H9 (cell line): ENCODE measurements around the gene ZNF248. TPM values are rescaled to one million over a fixed set of nuclear protein-coding genes. Genes with fewer than 3 reads are reported as not detected.

Experiments used
- DNase-seq: peaks from one replicate; pipeline ENCODE4 v3.0.0-alpha.2; 2017
- H2AFZ ChIP-seq: one replicate; pipeline ENCODE4 v1.6.1; 2013; ENCODE audit warnings: mild to moderate bottlenecking, low read length, control low read depth, moderate library complexity
- H2AK5ac ChIP-seq: 2 replicates; pipeline ENCODE4 v1.6.1; 2013; ENCODE audit warnings: low read length, control low read depth, mixed read lengths; ENCODE audit not compliant: insufficient read length
- H2BK120ac ChIP-seq: one replicate; pipeline ENCODE4 v1.6.1; 2013; ENCODE audit warnings: low read depth, mild to moderate bottlenecking, low read length, control low read depth, inconsistent platforms; ENCODE audit not compliant: poor library complexity, severe bottlenecking
- H2BK12ac ChIP-seq: 2 replicates; pipeline ENCODE4 v1.6.1; 2013; ENCODE audit warnings: low read length, control low read depth, mixed read lengths, low read depth; ENCODE audit not compliant: insufficient read length
- H2BK15ac ChIP-seq: 2 replicates; pipeline ENCODE4 v1.6.1; 2013; ENCODE audit warnings: low read depth, low read length, control low read depth
- H2BK20ac ChIP-seq: one replicate; pipeline ENCODE4 v1.6.1; 2013; ENCODE audit warnings: low read depth, mild to moderate bottlenecking, low read length, control low read depth, inconsistent platforms; ENCODE audit not compliant: poor library complexity, severe bottlenecking
- H2BK5ac ChIP-seq: 2 replicates; pipeline ENCODE4 v1.6.1; 2013; ENCODE audit warnings: low read length, control low read depth, mixed read lengths; ENCODE audit not compliant: insufficient read length
- H3K14ac ChIP-seq: 2 replicates; pipeline ENCODE4 v1.6.1; 2013; ENCODE audit warnings: low read length, control low read depth; ENCODE audit not compliant: insufficient read depth
- H3K18ac ChIP-seq: 2 replicates; pipeline ENCODE4 v1.6.1; 2013; ENCODE audit warnings: low read depth, mild to moderate bottlenecking, mixed read lengths, low read length, control low read depth; ENCODE audit not compliant: insufficient read length
- H3K23ac ChIP-seq: 2 replicates; pipeline ENCODE4 v1.6.1; 2013; ENCODE audit warnings: low read length, control low read depth, mixed read lengths, low read depth; ENCODE audit not compliant: insufficient read length
- H3K23me2 ChIP-seq: 2 replicates; pipeline ENCODE4 v1.6.1; 2013; ENCODE audit warnings: low read depth, mild to moderate bottlenecking, mixed read lengths, low read length, control low read depth; ENCODE audit not compliant: insufficient read length, poor library complexity, severe bottlenecking
- H3K27ac ChIP-seq: 2 replicates; pipeline ENCODE4 v1.5.1; 2013; ENCODE audit warnings: low read length, control low read depth, mixed read lengths, low read depth; ENCODE audit not compliant: insufficient read length
- H3K27me3 ChIP-seq: 2 replicates; pipeline ENCODE4 v1.6.1; 2013; ENCODE audit warnings: low read length, control low read depth, inconsistent platforms; ENCODE audit not compliant: insufficient read depth
- H3K4ac ChIP-seq: 2 replicates; pipeline ENCODE4 v1.6.1; 2013; ENCODE audit warnings: low read depth, mild to moderate bottlenecking, control low read depth, inconsistent platforms, low read length, moderate library complexity
- H3K4me1 ChIP-seq: 2 replicates; pipeline ENCODE4 v1.6.1; 2013; ENCODE audit warnings: low read length, control low read depth, inconsistent platforms; ENCODE audit not compliant: insufficient read depth
- H3K4me2 ChIP-seq: 2 replicates; pipeline ENCODE4 v1.6.1; 2013; ENCODE audit warnings: low read length, control low read depth, mixed read lengths; ENCODE audit not compliant: insufficient read length, insufficient read depth
- H3K56ac ChIP-seq: 2 replicates; pipeline ENCODE4 v1.6.1; 2013; ENCODE audit warnings: low read depth, mild to moderate bottlenecking, mixed read lengths, low read length, control low read depth; ENCODE audit not compliant: insufficient read length
- H3K79me1 ChIP-seq: 2 replicates; pipeline ENCODE4 v1.6.1; 2013; ENCODE audit warnings: low read depth, mild to moderate bottlenecking, moderate library complexity, low read length, control low read depth, inconsistent platforms; ENCODE audit not compliant: insufficient read depth, poor library complexity, severe bottlenecking
- H3K79me2 ChIP-seq: 2 replicates; pipeline ENCODE4 v1.6.1; 2013; ENCODE audit warnings: low read length, control low read depth, inconsistent platforms; ENCODE audit not compliant: insufficient read depth
- H3K9ac ChIP-seq: 2 replicates; pipeline ENCODE4 v1.6.1; 2013; ENCODE audit warnings: low read length, control low read depth, mixed read lengths; ENCODE audit not compliant: insufficient read length; ENCODE audit errors: extremely low read depth
- H3K9me3 ChIP-seq: one replicate; pipeline ENCODE4 v1.6.1; 2013; ENCODE audit warnings: low read depth, low read length, inconsistent platforms; ENCODE audit not compliant: control insufficient read depth
- H3T11ph ChIP-seq: one replicate; pipeline ENCODE4 v1.6.1; 2013; ENCODE audit warnings: mild to moderate bottlenecking, low read length, control low read depth, inconsistent platforms
- H4K20me1 ChIP-seq: one replicate; pipeline ENCODE4 v1.6.1; 2013; ENCODE audit not compliant: control insufficient read depth, insufficient read length, insufficient read depth
- H4K5ac ChIP-seq: 2 replicates; pipeline ENCODE4 v1.6.1; 2013; ENCODE audit warnings: low read depth, mild to moderate bottlenecking, mixed read lengths, low read length, control low read depth; ENCODE audit not compliant: insufficient read length
- H4K8ac ChIP-seq: replicated peaks from 2 replicates; pipeline ENCODE4 v1.6.1; 2013; ENCODE audit warnings: low read length, control low read depth, mixed read lengths, low read depth; ENCODE audit not compliant: insufficient read length
- H4K91ac ChIP-seq: 2 replicates; pipeline ENCODE4 v1.6.1; 2013; ENCODE audit warnings: low read depth, mild to moderate bottlenecking, moderate library complexity, mixed read lengths, low read length, control low read depth; ENCODE audit not compliant: insufficient read length
- H3K27ac Mint-ChIP-seq, 3 experiments: 2 replicates in 2 of 3; 3 replicates in 1 of 3; pipeline ENCODE4 v1.8.0; 2020 to 2021; ENCODE audit warnings: mixed read lengths in 3 of 3, mild to moderate bottlenecking in 1 of 3, moderate library complexity in 1 of 3
- H3K27me3 Mint-ChIP-seq: 2 replicates; pipeline ENCODE4 v1.8.0; 2021; ENCODE audit warnings: low read depth, mild to moderate bottlenecking, moderate library complexity, mixed read lengths
- H3K36me3 Mint-ChIP-seq, 3 experiments: 2 replicates in 2 of 3; 3 replicates in 1 of 3; pipeline ENCODE4 v1.8.0; 2020 to 2021; ENCODE audit warnings: low read depth in 3 of 3, mixed read lengths in 3 of 3; ENCODE audit not compliant: insufficient read depth in 1 of 3
- H3K4me1 Mint-ChIP-seq, 2 experiments: 2 replicates each; pipeline ENCODE4 v1.8.0; 2020; ENCODE audit warnings: mixed read lengths in 2 of 2
- H3K4me3 Mint-ChIP-seq, 2 experiments: 2 replicates in 1 of 2; 3 replicates in 1 of 2; pipeline ENCODE4 v1.8.0; 2020 to 2021; ENCODE audit warnings: mild to moderate bottlenecking in 2 of 2, mixed read lengths in 2 of 2, moderate library complexity in 1 of 2
- H3K9me3 Mint-ChIP-seq, 2 experiments: 2 replicates in 1 of 2; 3 replicates in 1 of 2; pipeline ENCODE4 v1.8.0; 2020; ENCODE audit warnings: mild to moderate bottlenecking in 2 of 2, mixed read lengths in 2 of 2, moderate library complexity in 1 of 2
- WGBS: extraction: QIAGEN DNeasy Blood & Tissue Kit; methylation state at CpG from one replicate; pipeline ENCODE4 v1.1.7; 2013; ENCODE audit warnings: missing lambda C conversion rate, low lambda C conversion rate, mixed read lengths; ENCODE audit not compliant: insufficient read length; ENCODE audit errors: extremely low coverage; 5-methylcytosine and 5-hydroxymethylcytosine counted together
- total RNA-seq: library from RNA; stranded (reverse); gene quantifications from 2 replicates; pipeline ENCODE4 v1.2.1, GENCODE V29; 2021
- TF ChIP-seq, protein P1 (sequence below): fragments of 200-600 bp; sonication (generic); conservative IDR thresholded peaks from 3 replicates; pipeline ENCODE4 v1.8.0; 2021; ENCODE audit warnings: antibody characterized with exemption, mild to moderate bottlenecking

ZNF248 gene
- total RNA-seq, 1 experiment from 2014 or later = 5.4 TPM

DNA sequence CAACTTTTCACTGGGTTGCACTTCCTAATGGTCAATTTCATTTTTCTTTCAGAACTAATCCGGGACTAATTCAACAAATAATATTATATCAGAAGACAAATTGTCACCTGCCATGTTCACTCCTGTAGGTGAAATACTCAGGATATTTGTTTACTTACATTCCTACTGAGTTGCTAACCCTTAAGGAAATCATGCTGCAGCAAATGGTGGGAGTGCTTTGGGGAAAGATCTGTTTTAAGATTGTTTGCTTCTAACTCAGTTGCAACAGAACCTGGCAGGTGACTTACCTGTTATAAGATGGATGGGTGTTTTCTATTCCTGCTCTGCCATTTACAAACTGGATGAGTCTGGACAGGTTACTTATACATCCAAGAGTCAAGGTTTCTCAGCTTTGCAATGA lies 81.8 kb downstream of the ZNF248 start:
- H3K18ac ChIP-seq = no peak overlapping the region
- no peak overlapping the region for H3K9ac ChIP-seq
- no peak overlapping the region for H2BK20ac ChIP-seq
- no peak overlapping the region for H2BK12ac ChIP-seq
- no peaks in the 10 kb centered on the region for H3K23me2 ChIP-seq
- Mint-ChIP-seq H3K27ac (no peak overlapping the region), H3K4me3 (no peak overlapping the region), H3K9me3 (peaks cover 67 to 73% of the 10 kb centered on the region in 2 experiments), H3K4me1 (no peaks in the 10 kb centered on the region), H3K36me3 (peaks cover 4 to 25% (median 10%) of the 10 kb centered on the region in 3 experiments; a peak in 5 of 7 replicates), H3K27me3 (0 out of 2 replicates have a peak, but pooled peaks cover 3% of the 10 kb centered on the region)
- no peaks in the 10 kb centered on the region for H3K79me2 ChIP-seq
- no peak overlapping the region for H3K4ac ChIP-seq
- H2AFZ ChIP-seq = no peak overlapping the region
- H3K79me1 ChIP-seq = no peaks in the 10 kb centered on the region
- H3K9me3 ChIP-seq = peaks cover 41% of the 10 kb centered on the region
- no peak overlapping the region for H3K56ac ChIP-seq
- H3K4me1 ChIP-seq = no peaks in the 10 kb centered on the region
- TF ChIP-seq, protein P1, sequence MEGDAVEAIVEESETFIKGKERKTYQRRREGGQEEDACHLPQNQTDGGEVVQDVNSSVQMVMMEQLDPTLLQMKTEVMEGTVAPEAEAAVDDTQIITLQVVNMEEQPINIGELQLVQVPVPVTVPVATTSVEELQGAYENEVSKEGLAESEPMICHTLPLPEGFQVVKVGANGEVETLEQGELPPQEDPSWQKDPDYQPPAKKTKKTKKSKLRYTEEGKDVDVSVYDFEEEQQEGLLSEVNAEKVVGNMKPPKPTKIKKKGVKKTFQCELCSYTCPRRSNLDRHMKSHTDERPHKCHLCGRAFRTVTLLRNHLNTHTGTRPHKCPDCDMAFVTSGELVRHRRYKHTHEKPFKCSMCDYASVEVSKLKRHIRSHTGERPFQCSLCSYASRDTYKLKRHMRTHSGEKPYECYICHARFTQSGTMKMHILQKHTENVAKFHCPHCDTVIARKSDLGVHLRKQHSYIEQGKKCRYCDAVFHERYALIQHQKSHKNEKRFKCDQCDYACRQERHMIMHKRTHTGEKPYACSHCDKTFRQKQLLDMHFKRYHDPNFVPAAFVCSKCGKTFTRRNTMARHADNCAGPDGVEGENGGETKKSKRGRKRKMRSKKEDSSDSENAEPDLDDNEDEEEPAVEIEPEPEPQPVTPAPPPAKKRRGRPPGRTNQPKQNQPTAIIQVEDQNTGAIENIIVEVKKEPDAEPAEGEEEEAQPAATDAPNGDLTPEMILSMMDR = no peak
- H3K4me2 ChIP-seq = no peak overlapping the region
- H2BK15ac ChIP-seq = no peak overlapping the region
- no peak overlapping the region for H3T11ph ChIP-seq
- no CpG with 5 or more reads among the region's 1 CpG for WGBS
- no peak overlapping the region for H2BK5ac ChIP-seq
- no peaks in the 10 kb centered on the region for H4K20me1 ChIP-seq
- H3K27ac ChIP-seq = no peak overlapping the region
- DNase-seq = no peak
- no peak overlapping the region for H4K8ac ChIP-seq
- no peak overlapping the region for H2BK120ac ChIP-seq
- H4K5ac ChIP-seq = no peak overlapping the region
- no peak overlapping the region for H4K91ac ChIP-seq
- H3K23ac ChIP-seq = no peak overlapping the region
- H3K27me3 ChIP-seq = no peaks in the 10 kb centered on the region
- H2AK5ac ChIP-seq = no peak overlapping the region
- no peak overlapping the region for H3K14ac ChIP-seq
